ENCODE measurements around the gene FBN3. TPM values are rescaled to one million over a fixed set of nuclear protein-coding genes. Genes with fewer than 3 reads are reported as not detected.

Gene FBN3
- total RNA-seq, 1 experiment from 2014 or later: 0.10 TPM

Other genes with a start within 250 kb of the FBN3 start
- gene MAP2K7, start 245.7 kb downstream of the FBN3 start, total RNA-seq (2021; ENCODE audit: unreplicated experiment): 32.9 TPM
- gene TGFBR3L, start 234.8 kb downstream of the FBN3 start, total RNA-seq (2021; ENCODE audit: unreplicated experiment): 12.5 TPM
- gene SNAPC2, start 229.3 kb downstream of the FBN3 start, total RNA-seq (2021; ENCODE audit: unreplicated experiment): 63.0 TPM
- 89.4 TPM for gene CTXN1, start 223.5 kb downstream of the FBN3 start, total RNA-seq (2021; ENCODE audit: unreplicated experiment)
- gene TIMM44, start 205.9 kb downstream of the FBN3 start, total RNA-seq (2021; ENCODE audit: unreplicated experiment): 105 TPM
- gene ELAVL1, start 144.0 kb downstream of the FBN3 start, total RNA-seq (2021; ENCODE audit: unreplicated experiment): 123 TPM
- not detected for gene CCL25, start 96.8 kb downstream of the FBN3 start, total RNA-seq (2021; ENCODE audit: unreplicated experiment)
- gene CERS4, start 59.8 kb upstream of the FBN3 start, total RNA-seq (2021; ENCODE audit: unreplicated experiment): 11.6 TPM
- 120 TPM for gene CD320, start 158.8 kb upstream of the FBN3 start, total RNA-seq (2021; ENCODE audit: unreplicated experiment)
- 36.8 TPM for gene NDUFA7, start 171.8 kb upstream of the FBN3 start, total RNA-seq (2021; ENCODE audit: unreplicated experiment)
- gene RPS28, start 171.9 kb upstream of the FBN3 start, total RNA-seq (2021; ENCODE audit: unreplicated experiment): 1,096 TPM
- gene KANK3, start 193.7 kb upstream of the FBN3 start, total RNA-seq (2021; ENCODE audit: unreplicated experiment): 1.2 TPM
- gene ANGPTL4, start 214.6 kb upstream of the FBN3 start, total RNA-seq (2021; ENCODE audit: unreplicated experiment): 46.6 TPM
- 135 TPM for gene RAB11B, start 240.8 kb upstream of the FBN3 start, total RNA-seq (2021; ENCODE audit: unreplicated experiment)

Data from Panc1 (cell line).